Lower lobe of right lung (tissue), 2 donors: ENCODE measurements around the gene PTPRE. TPM values are rescaled to one million over a fixed set of nuclear protein-coding genes. Genes with fewer than 3 reads are reported as not detected.
A peak's percentile ranks its signal among the peaks of the same experiment; 100 is the strongest.

Experiments
- ATAC-seq, 2 donors: fragments of 200-7000 bp; cut with Tn5 transposase; one replicate each; pipeline ENCODE4 v1.9.1; 2020 to 2022; ENCODE audit warnings: mild to moderate bottlenecking in 2 of 2, moderate library complexity in 2 of 2
- DNase-seq: peaks from one replicate; pipeline ENCODE4 v3.0.0-alpha.2; 2020
- H3K27ac ChIP-seq: fragments of 200-600 bp; one replicate; pipeline ENCODE4 v1.8.0; 2022
- H3K27me3 ChIP-seq: fragments of 200-600 bp; one replicate; pipeline ENCODE4 v1.8.0; 2022; ENCODE audit warnings: low read depth
- H3K36me3 ChIP-seq: fragments of 200-600 bp; one replicate; pipeline ENCODE4 v1.8.0; 2022; ENCODE audit warnings: mild to moderate bottlenecking
- H3K4me1 ChIP-seq: fragments of 200-600 bp; one replicate; pipeline ENCODE4 v1.8.0; 2022
- H3K4me3 ChIP-seq: fragments of 200-600 bp; one replicate; pipeline ENCODE4 v1.8.0; 2022; ENCODE audit warnings: mild to moderate bottlenecking
- H3K9me3 ChIP-seq: fragments of 200-600 bp; one replicate; pipeline ENCODE4 v1.8.0; 2022
- CTCF ChIP-seq: fragments of 200-600 bp; IDR thresholded peaks from one replicate; pipeline ENCODE4 v1.8.0; 2022; ENCODE audit warnings: antibody characterized with exemption, mild to moderate bottlenecking
- intact Hi-C: fragments of 100-400 bp; cut with DNase I; formaldehyde crosslinking; loops from one replicate; pipeline ENCODE4 v1.11.0; 2022
- total RNA-seq: library from RNA; stranded (reverse); fragmentation: NEBNext Ultra II Directional; extraction: Animal tissue kit (Norgen Biotek cat#: 25700); gene quantifications from one replicate; pipeline ENCODE4 v1.2.1, GENCODE V29; 2021
- donor health status: DM: no; HTN: yes; CAD: no; lungs with severe emphysema.

Gene PTPRE
- total RNA-seq, 1 donor from 2014 or later = 60.5 TPM

- intact Hi-C loops = no loop called here
- no peak for DNase-seq
- Histone ChIP-seq H3K4me3 (no peak overlapping the region), H3K36me3 (no peaks in the 10 kb centered on the region), H3K4me1 (peaks cover 67% of the 10 kb centered on the region), H3K27ac (peak overlapping the region; percentile 63), H3K27me3 (no peaks in the 10 kb centered on the region), H3K9me3 (no peaks in the 10 kb centered on the region)
- ATAC-seq = no peak
- no peak for TF ChIP-seq CTCF
Measured at GRCh38 chr10:127920306-127921074, 13.6 kb downstream of the PTPRE start.

GRCh38 chr10:127921075-127921752 lies 14.3 kb downstream of the PTPRE start:
- H3K4me3 ChIP-seq = no peak overlapping the region
- TF ChIP-seq CTCF = no peak
- H3K36me3 ChIP-seq = no peaks in the 10 kb centered on the region
- H3K4me1 ChIP-seq = peaks cover 74% of the 10 kb centered on the region
- intact Hi-C loops = no loop called here
- no peak for ATAC-seq
- no peaks in the 10 kb centered on the region for H3K27me3 ChIP-seq
- no peak for DNase-seq
- peak overlapping the region; percentile 63 for H3K27ac ChIP-seq
- H3K9me3 ChIP-seq = no peaks in the 10 kb centered on the region

GRCh38 chr10:127921753-127922145 lies 14.8 kb downstream of the PTPRE start:
- Histone ChIP-seq H3K27ac (peak overlapping the region; percentile 63), H3K4me1 (peaks cover 79% of the 10 kb centered on the region), H3K9me3 (no peaks in the 10 kb centered on the region), H3K27me3 (no peaks in the 10 kb centered on the region), H3K36me3 (no peaks in the 10 kb centered on the region), H3K4me3 (no peak overlapping the region)
- ATAC-seq (no peak), DNase-seq (no peak)
- TF ChIP-seq CTCF = no peak
- intact Hi-C loops = no loop called here

GRCh38 chr10:127922206-127922605 lies 15.3 kb downstream of the PTPRE start:
- no peaks in the 10 kb centered on the region for H3K9me3 ChIP-seq
- no peaks in the 10 kb centered on the region for H3K27me3 ChIP-seq
- H3K36me3 ChIP-seq = no peaks in the 10 kb centered on the region
- peaks cover 83% of the 10 kb centered on the region for H3K4me1 ChIP-seq
- no peak for TF ChIP-seq CTCF
- intact Hi-C loops = no loop called here
- no peak overlapping the region for H3K4me3 ChIP-seq
- DNase-seq = no peak
- H3K27ac ChIP-seq = peak overlapping the region; percentile 63
- no peak for ATAC-seq

GRCh38 chr10:127922675-127923366 lies 15.9 kb downstream of the PTPRE start:
- Histone ChIP-seq H3K27me3 (no peaks in the 10 kb centered on the region), H3K4me3 (no peak overlapping the region), H3K36me3 (no peaks in the 10 kb centered on the region), H3K9me3 (no peaks in the 10 kb centered on the region), H3K27ac (peak overlapping the region; percentile 63), H3K4me1 (peaks cover 88% of the 10 kb centered on the region)
- intact Hi-C loops = no loop called here
- TF ChIP-seq CTCF = no peak
- peak; percentile 89 to 91 for ATAC-seq
- peak; percentile 91 for DNase-seq
